GM19467 (cell line): ENCODE measurements around the gene TEN1.

Experiments used
- ATAC-seq: cut with Tn5 transposase; IDR thresholded peaks from one replicate; pipeline ENCODE4 v1.9.1; 2021; ENCODE audit warnings: mild to moderate bottlenecking, moderate library complexity; ENCODE audit not compliant: unreplicated experiment

Gene TEN1

DNA sequence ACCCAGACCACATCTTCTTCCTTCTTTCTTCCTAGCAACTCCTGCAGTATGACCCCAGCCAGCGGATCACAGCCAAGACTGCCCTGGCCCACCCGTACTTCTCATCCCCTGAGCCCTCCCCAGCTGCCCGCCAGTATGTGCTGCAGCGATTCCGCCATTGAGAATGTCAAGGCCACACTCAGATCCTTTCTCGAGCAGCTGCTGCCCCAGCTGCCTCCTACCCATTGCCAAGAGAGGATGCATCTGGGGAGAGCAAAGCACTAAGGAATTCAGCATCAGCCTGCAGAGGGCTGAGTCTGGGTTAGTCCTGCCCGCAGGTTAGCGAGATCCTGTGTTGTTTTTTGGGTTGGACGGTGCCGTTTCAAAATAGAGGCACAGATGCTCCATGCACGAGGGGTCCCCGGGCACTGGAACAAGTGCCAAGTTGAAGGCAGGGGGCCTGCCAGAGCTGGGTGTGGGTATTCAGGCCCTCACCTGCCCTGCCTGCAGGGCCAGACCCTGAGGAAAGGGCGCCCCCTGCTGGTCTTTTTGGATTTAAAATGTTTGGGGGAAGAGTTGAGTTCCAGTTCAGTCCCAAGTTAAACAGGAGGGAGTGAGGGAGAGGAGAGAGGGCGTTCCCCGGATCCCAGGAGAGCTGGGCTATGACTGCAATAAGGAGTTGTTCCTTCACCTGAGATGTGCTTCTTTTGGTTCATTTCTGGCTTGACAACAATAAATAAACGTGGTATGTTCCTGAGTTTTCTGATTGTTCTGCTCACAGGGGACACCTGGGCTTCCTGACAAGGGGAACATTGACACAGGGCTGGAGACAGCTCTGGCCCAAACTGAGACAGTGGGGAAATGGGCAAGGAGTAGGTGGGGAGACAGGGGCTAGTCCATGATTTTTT lies 26.5 kb downstream of the TEN1 start:
- ATAC-seq = no peak

DNA sequence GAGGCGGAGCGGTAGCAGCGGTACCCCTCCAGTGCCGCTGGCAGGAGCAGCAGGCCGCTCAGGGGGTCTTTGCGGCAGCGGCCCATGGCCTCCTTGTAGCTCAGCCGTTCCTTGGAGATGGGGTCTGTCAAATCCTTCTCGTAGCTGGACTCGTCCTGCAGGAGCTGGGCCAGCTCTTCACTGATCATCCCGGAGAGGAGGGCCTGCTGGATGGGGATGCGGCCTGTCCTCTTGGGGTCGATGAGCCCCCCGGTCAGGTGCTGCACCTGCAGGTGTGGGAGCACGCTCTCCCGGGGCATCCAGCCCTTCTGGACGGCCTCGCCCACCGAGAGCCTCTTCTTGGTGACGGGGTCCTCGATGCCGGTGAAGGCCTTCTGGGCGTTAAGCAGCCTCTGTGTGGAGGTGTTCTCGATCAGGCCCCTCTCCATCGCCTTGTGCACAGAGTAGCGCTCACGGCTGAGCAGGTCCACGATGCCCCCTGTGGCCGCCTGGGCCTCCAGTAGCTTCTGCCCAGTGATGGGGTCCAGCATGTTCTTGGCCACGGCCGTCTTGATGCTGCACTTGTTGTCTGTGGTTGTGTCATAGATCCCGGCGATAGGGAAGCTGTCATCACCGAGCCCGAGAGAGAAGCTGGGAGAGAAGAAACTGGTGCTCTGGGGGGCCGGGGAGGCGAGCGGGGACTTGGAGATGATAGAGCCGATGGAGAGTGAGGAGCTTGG lies 28.2 kb downstream of the TEN1 start:
- ATAC-seq = no peak

DNA sequence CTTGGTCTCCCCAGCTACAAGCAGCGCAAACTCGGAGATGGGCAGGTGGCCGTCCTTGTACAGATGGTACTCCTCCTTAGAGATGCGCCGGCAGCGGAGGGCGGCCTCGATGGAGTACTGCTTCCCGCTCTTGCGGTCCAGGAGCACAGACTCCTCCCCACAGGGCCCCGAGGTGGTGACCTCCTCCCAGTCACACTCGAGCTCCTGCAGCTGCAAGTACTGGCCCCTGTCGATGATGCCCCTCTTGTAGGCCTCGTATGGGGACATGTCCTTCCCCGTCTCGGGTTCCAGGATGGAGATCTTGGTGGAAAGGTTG lies 28.8 kb downstream of the TEN1 start:
- no peak for ATAC-seq

DNA sequence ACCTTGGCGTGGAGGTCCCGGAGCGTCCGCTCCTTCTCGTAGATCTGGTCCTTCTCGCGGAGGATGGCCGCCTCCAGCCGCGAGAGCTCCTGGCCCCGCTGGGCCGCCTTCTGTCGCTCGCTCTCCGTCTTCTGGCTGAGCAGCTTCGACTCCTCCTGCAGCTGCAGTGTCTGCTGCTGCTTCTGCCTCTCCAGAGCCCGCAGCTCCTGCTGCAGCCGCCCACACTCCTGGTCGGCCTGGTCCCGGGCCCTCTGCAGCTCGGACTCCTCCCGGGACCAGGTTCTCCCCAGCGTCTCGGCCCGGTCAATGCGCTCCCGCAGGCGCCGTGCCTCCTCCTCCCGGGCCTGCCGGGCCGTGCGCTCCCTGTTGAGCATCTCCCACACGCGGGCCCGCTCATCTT lies 29.2 kb downstream of the TEN1 start:
- no peak for ATAC-seq

DNA sequence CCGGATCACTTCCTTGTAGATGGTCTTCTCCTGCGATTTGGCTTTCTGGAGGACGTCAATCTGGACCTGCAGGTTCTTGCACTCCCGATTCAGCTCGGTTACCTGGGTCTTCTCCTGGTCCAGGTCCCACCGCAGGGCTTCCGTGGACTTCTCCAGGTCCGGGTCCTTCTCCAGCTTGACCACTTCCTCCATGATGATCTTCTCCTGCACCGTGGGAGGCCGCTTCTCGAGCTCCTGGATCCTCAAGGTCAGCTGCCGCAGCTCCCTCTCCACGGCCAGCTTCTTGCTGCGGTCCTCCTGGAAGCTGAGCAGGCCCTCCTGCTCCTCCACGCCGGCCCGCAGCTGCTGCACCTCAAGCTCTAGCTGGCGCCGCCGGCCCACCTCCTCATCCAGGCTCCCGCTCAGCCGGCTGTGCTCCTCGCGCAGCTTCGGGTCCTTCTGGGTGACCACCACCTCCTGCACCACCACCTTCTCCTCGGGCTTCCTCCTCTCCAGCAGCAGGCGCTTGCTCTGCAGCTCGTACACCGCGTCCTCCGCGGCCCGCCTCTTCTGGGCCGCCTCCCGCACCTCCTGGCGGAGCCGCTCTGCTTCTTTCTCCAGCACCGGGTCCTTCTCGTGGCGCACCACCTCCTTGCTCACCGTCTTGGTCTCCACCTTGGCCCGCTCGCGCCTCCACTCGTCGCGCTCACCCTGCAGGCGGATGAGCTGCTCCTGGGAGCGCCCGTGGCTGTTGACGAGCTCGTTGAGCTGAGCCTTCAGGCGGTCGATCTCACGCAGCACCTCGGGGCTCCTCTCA lies 29.8 kb downstream of the TEN1 start:
- ATAC-seq = no peak

DNA sequence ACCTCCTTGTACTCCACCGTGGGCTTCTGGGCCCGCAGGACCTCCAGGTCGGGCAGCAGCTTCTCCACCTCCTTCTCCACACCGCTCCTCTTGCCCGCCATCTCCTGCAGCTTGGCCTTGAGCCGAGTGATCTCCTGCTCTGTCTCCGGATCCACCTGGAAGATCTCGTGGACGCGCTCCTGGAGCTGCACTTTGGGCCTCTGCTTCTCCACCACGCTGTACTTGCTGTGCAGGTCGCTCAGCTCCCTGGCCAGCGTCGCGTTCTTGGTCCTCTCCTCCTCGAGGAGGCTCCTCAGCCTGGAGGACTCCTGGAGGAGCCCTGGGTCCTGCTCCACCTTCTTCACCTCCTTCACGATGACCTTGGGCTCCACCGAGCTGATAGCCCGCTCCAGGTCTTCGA lies 30.4 kb downstream of the TEN1 start:
- ATAC-seq = no peak

DNA sequence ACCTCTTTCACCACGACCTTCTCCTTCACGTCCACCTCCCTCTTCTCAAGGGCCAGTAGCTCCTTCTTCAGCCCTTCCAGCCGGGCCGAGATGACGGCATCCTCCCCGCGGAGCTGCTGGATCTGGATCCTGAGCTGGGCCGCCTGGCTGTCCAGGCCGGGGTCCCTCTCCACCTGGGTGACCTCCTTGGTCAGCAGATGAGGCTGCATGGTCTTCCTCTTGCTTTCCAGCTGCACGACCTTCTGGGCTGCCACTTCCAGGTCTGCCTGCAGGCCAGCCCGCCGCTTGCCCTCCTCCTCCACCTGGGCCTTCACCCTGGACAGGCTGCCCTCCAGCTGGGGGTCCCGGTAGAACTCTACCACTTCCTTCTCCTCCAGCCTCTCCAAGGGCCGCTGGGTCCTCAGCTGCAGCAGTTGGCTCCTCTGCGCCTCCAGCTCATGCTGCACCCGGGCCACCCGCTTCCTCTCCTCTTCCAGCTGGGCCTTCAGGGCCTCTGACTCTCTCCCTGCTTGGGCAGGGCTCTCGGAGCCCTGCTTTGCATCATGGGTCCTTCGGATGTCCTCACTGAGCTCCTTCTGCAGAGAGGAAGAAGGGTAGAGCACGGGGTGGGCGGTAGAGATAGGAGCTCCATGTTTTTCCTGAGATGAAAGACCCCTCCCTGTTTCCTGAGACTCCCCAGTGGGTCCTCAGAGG lies 31.1 kb downstream of the TEN1 start:
- no peak for ATAC-seq

DNA sequence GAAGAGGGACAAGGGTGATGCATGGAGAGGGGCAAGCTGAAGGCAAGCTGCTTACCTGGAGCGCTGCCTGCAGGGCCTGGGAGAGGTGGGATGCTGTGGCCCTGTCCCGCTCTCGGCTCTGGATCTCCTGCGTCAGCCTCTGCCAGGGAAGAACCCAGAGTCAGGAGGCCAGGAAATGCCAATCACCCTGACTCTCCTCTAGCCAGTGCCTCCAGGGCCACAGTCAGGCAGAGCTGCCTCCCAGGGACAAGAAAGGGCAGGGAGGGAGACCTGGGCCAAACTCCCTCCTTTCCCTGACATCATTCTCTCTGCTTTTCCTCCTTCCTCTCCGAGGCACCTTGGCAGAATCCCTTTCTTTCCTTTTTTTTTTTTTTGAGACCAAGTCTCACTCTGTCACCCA lies 32.9 kb downstream of the TEN1 start:
- no peak for ATAC-seq

DNA sequence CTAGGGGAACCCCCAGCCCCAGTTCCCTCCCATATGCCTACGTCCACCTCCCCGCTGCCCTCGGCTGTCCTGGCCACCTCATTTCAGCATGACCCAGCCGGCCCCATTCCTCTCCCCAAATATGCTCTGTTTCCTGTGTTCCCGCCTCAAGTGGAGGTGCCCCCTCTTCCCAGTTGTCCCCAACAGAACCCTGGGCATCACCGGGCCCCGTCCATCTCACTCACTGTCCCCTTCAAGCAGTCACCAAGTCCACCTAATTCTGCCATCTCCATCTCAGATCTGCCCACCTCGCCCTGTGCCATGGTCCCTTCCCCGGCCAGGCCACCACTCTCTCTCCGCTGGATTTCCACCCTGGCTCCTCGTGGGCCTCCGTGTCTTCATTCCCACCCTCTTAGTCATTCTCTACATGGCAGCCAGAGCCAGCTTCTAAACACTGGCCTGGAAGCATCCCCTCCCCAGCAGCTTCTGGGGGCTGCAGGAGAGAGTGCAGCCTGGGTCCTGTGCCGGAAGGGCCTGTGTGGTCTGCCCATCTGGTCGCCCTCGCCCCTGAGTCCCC lies 34.4 kb downstream of the TEN1 start:
- no peak for ATAC-seq

DNA sequence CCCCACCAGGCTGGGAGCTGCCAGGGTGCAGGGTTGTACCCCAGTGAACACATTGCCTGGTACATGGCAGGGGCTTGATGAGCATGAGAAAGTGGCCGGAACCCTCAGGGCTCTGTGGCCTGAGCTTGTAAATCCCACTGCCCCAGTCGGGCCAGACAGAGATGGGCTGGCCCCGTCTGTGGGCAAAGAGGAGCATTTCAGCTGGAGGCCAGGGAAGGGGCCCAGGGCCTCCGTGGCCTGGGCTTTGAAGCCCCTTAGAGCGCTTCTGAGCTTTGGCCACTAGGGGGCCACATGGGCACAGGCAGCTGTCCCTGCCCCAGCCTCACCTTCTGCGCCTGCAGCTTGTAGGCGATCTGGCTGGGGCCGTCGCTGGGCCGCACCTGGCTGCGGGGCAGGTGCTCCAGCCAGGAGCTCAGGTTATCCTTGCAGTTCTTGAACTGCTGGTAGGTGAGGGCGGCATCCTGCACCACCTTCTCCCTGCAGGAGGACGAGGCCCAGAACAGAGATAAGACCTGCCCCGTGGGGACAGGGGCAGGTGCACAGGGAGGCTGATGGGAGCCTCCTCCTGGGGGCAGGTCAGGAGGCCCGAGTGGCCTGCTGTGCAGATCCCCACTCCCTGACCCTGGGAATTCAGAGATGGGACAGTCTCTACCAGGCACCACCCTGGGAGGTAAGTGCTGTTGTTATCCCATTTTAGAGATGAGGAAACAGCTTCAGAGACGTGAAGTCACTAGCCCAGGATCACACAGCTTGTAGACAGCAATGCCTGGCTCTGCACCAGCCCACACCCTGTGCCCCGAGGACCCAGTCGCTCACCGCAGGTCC lies 35.3 kb downstream of the TEN1 start:
- ATAC-seq = no peak

DNA sequence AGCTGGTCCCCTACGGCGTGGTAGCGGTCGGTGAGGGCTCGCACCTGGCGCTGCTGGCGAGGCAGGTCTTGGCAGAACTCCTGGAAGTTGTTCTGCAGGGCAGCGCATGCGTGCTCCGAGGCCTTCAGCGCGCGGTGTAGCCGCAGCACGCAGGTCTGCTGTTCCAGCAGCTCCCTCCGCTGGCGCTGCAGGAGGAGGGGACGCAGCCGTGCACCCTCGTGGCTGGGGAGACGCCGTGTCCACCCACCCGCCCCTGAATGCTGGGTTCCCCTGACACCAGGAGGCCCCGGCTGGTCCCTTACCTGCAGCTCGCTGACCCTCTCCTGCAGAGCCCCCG lies 35.9 kb downstream of the TEN1 start:
- ATAC-seq = no peak

DNA sequence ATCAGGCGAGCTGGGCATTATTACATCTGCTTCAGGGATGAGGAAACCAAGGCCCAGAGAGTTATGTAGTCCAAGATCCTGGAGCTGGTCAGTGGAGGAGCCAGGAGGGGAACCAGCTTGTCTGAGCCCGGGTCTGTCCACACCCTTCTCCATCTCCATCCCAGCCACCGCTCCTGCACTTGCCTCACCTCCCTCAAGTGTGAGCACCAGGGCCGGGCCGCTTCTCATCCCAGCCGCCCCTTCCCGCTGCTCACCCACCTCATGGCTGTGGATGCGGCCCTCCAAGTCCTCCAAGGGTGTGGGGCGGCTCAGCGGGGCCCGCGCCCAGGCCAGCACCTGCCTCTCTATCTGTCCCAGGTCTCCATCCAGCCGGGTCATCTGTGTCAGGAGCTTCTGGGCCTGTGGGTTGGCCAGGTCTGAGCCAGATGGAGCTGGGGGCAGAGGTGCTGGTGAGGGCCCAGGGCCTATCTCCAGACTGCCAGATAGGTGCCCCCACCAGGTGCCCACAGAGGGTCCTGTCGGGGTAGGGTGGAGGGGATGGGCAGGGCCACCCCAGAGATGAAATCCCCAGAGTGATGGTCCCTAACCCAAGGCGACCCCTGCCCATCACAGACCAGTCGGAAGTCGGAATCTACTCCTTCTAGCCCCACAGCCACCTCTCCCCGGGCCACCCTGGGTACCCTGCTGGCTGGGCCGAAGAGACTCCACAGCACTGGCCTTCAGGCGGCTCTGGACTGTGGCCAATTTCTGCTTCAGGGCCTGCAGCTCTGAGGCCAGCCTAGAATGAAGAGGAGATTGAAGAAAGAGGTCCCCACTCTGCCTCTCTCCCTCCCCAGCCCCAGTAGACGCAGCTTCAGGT lies 38.7 kb downstream of the TEN1 start:
- ATAC-seq = no peak

DNA sequence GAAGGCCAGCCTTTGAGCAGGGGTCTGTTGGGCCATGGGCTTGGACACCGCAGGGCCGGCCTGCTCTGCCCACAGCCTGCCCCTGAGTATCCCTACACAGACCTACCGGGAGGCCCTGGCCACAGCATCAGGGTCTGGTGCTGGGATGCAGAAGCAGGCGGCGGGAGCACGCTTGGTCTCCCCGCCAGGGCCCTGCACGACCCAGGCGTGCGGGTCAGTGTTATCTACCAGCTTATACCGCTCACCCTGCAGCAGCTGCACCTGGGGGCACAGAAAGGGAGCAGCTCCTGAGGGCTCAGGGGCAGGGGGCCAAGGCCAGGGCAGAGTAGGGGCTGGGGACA lies 39.3 kb downstream of the TEN1 start:
- ATAC-seq = no peak

DNA sequence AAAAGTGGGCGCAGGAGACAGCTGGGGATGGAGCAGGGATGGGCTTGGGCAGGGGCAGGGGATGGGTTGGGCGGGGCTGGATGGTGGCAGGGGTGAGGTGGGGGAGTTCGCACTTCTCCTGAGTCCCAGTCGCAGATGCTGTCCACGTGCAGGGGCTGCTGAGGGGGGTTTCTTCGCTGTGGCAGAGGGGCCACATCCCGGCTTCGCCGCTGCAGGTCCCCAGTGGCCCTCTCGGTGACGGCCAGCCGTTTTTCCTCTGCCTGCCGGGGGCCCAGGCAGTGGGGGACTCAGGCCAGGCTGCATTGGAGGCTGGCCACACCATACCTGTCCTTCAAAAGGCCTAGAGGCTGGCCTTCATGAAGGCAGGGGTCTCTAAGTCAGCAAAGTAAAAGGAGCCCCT lies 39.8 kb downstream of the TEN1 start:
- ATAC-seq = no peak

DNA sequence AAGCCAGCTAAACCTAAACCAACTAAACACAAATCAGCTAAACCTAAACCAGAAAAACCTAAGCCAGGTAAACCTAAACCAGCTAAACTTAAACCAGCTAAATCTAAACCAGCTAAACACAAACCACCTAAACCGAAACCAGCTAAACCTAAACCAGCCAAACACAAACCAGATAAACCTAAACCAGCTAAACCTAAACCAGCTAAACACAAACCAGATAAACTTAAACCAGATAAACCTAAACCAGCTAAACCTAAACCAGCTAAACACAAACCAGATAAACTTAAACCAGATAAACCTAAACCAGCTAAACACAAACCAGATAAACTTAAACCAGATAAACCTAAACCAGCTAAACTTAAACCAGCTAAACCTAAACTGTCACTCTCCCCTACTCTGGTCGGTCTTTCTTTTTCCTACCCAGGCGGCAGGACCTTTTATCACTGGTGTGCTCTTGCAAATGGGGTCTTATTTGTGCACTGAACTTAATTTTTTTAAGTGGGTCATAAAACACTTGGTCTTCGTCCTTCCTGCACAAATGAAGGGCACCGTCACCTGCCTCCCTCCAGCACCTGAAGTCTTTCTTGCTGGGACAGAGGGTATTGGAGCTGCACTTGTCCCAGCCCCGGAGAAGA lies 40.9 kb downstream of the TEN1 start:
- ATAC-seq = no peak

DNA sequence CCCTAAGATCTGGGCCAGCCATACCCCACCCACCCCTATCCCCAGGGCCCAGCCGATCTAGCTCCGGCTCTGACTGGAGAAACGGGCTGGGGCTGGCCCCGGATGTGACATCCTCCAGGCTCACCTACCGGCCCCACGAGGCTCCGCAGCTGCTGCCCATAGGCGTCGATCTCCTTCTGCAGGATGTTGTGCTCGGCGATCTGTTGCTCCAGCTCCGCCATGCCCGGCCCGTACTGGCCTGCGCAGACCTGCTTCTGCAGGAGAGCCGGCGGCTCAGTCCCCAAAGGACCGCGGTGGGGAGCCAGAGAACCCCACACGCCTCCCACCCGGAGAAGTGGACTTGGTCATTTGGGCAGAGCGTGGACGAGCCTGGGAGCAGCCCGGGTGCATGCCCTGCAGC lies 43.2 kb downstream of the TEN1 start:
- no peak for ATAC-seq

DNA sequence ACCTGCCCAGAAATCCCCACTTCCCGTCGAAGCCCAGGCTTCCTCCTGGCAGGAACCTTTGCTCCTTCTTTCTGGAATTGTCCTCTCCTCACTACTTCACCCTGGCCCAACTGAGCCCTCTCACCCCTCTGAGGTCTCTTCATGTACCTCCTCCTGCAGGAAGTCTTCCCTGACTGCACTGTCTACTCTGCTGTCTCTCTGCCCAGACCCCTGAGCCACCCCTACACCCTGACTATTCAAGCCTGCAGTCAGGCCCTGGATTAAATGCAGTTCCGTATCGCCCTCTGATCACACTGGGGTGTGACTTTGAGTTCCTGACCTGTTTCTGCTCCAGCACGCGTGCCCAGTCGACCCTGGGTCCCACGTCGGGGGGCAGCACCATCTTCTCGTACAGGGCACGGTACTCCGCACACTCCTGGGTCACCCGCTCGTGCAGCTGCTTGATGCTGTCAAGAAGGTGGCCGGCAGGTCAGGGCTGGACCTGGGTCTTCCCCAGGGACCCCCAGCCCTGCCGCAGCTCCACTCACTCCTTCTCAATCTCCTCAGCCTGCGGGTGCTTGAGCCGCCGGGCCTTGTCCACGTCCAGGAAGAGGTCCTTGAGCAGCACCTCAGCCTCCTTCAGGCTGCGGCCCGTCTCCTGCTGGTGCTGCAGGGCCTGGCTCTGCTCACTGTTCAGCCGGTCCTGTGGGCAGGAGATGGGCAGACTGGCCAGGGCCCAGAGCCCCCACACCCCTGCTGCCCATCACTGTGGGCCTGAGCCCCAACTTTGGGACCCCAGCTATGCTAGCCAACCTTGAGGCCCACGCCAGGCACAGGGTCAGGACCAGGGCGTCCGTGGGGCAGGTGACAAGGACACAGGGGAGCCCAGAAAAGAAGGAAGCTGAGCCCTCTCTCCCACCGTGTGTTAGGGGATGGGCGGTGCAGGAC lies 44.2 kb downstream of the TEN1 start:
- no peak for ATAC-seq

DNA sequence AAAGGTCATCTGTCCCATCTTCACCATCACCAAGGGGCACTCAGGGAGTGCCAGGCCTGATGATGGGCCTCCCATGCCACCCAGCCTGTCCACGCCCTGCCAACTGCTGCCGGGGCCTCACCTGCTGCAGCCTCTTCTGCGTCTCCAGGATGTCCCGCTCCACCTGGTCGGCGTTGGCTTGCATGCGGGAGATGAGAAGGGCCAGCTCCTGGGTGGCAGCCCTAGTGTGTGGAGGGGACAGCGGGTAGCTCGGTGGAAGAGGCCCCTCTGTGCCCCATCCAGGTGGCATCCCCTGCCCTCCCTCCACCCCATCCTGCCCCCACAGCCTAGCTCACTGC lies 44.8 kb downstream of the TEN1 start:
- no peak for ATAC-seq
